Esophagus squamous epithelium (tissue), 5 donors: ENCODE data around the gene ARID5B. TPM values are rescaled to one million over a fixed set of nuclear protein-coding genes. Genes with fewer than 3 reads are reported as not detected.
A peak's percentile ranks its signal among the peaks of the same experiment; 100 is the strongest.

Experiments used
- DNase-seq: peaks from one replicate; lab custom pipeline; 2025; lab: John Stamatoyannopoulos, UW
- H3K27ac ChIP-seq, 4 donors: fragments of 200-600 bp; sonication (generic); one replicate each; pipeline ENCODE4 v1.5.1; 2016 to 2019; ENCODE audit warnings: mild to moderate bottlenecking in 1 of 4
- H3K27me3 ChIP-seq, 4 donors: fragments of 200-600 bp; sonication (generic); 1 replicate in 3 of 4; 2 replicates in 1 of 4; pipeline versions ENCODE4 v1.5.1 to v1.6.0; 2017 to 2021; ENCODE audit warnings: antibody characterized with exemption in 1 of 4
- H3K36me3 ChIP-seq, 3 donors: fragments of 200-600 bp; sonication (generic); one replicate each; pipeline ENCODE4 v1.5.1; 2016 to 2019
- H3K4me1 ChIP-seq, 3 donors: fragments of 200-600 bp; sonication (generic); one replicate each; pipeline ENCODE4 v1.5.1; 2017 to 2019
- H3K4me3 ChIP-seq, 4 donors: fragments of 200-600 bp; sonication (generic); 1 replicate in 3 of 4; 2 replicates in 1 of 4; pipeline ENCODE4 v1.5.1; 2016 to 2019; ENCODE audit warnings: mild to moderate bottlenecking in 2 of 4, moderate library complexity in 1 of 4
- H3K9me3 ChIP-seq, 3 donors: fragments of 200-600 bp; sonication (generic); one replicate each; pipeline ENCODE4 v1.5.1; 2016 to 2019
- CTCF ChIP-seq, 6 experiments: fragments of 450-650 bp in 4 of 6; fragments of 200-600 bp in 2 of 6; sonication (generic) in 2 of 6; IDR thresholded peaks; one replicate each; pipeline ENCODE4 v1.5.1; 2016 to 2019; ENCODE audit warnings: antibody characterized with exemption in 6 of 6, mild to moderate bottlenecking in 4 of 6, moderate library complexity in 4 of 6
- POLR2A ChIP-seq, 4 donors: fragments of 450-650 bp; IDR thresholded peaks; one replicate each; pipeline ENCODE4 v1.6.1; 2017; ENCODE audit warnings: antibody characterized with exemption in 4 of 4, mild to moderate bottlenecking in 4 of 4, moderate library complexity in 3 of 4
- WGBS, 2 donors: methylation state at CpG; one replicate each; pipeline ENCODE4 v1.1.5; 2018; 5-methylcytosine and 5-hydroxymethylcytosine counted together
- intact Hi-C: fragments of 100-400 bp; cut with DNase I; formaldehyde crosslinking; loops from one replicate; pipeline ENCODE4 v1.15.0; 2022
- total RNA-seq, 4 donors: library from RNA; depleted of rRNA; stranded (reverse); fragments of >200 nt; gene quantifications; one replicate each; pipeline ENCODE4 v1.1.0, GENCODE V29; 2016
- donor health status: DM: yes; HTN: yes; CAD: no.

The ARID5B gene
- total RNA-seq, 4 donors from 2014 or later = 18.0 to 38.1 (median 30.2) TPM

GRCh38 chr10:61990761-61991135 is 89.2 kb downstream of the ARID5B start:
- Histone ChIP-seq H3K27me3 (no peaks in the 10 kb centered on the region), H3K9me3 (no peaks in the 10 kb centered on the region), H3K36me3 (no peaks in the 10 kb centered on the region), H3K4me3 (no peak overlapping the region), H3K4me1 (peaks cover 10 to 59% (median 40%) of the 10 kb centered on the region in 3 donors), H3K27ac (no peak overlapping the region)
- intact Hi-C loops = no loop called here
- no peak for DNase-seq
- 33 to 42% methylated on average over 1 of the region's 1 CpG for WGBS, 2 donors
- TF ChIP-seq CTCF (IDR thresholded peaks at IDR 0.05) = no peak
- TF ChIP-seq POLR2A (IDR thresholded peaks at IDR 0.05) = no peak

- DNase-seq = no peak
- Histone ChIP-seq H3K36me3 (no peaks in the 10 kb centered on the region), H3K4me3 (no peak overlapping the region), H3K9me3 (no peaks in the 10 kb centered on the region), H3K27me3 (no peaks in the 10 kb centered on the region), H3K27ac (peak overlapping the region in 1 of 4 donors; percentile 82), H3K4me1 (peaks cover 10 to 63% (median 41%) of the 10 kb centered on the region in 3 donors)
- TF ChIP-seq CTCF (IDR thresholded peaks at IDR 0.05) (no peak), POLR2A (IDR thresholded peaks at IDR 0.05) (no peak)
- intact Hi-C loops = no loop called here
These were observed 89.7 kb downstream of the ARID5B start for GRCh38 chr10:61991166-61991565.

- intact Hi-C loops = no loop called here
- Histone ChIP-seq H3K4me1 (peaks cover 10 to 61% (median 41%) of the 10 kb centered on the region in 3 donors), H3K36me3 (no peaks in the 10 kb centered on the region), H3K4me3 (peak overlapping the region in 1 of 4 donors; percentile 53), H3K9me3 (no peaks in the 10 kb centered on the region), H3K27ac (peak overlapping the region; percentile 66 to 91 (median 84)), H3K27me3 (no peaks in the 10 kb centered on the region)
- TF ChIP-seq POLR2A (IDR thresholded peaks at IDR 0.05) (no peak), CTCF (IDR thresholded peaks at IDR 0.05) (no peak)
- no peak for DNase-seq
- WGBS, 2 donors = 48 to 66% methylated on average over 4 of the region's 4 CpGs
These were observed 90.6 kb downstream of the ARID5B start for GRCh38 chr10:61992059-61992460.

GRCh38 chr10:61992671-61993668 is 91.5 kb downstream of the ARID5B start:
- Histone ChIP-seq H3K4me3 (peak overlapping the region in 3 of 4 donors; percentile 6 to 53 (median 11)), H3K4me1 (peaks cover 10 to 51% (median 35%) of the 10 kb centered on the region in 3 donors)

More at GRCh38 chr10:61992671-61993668, 91.5 kb downstream of the ARID5B start:
- DNase-seq = no peak
- Histone ChIP-seq H3K9me3 (no peaks in the 10 kb centered on the region), H3K36me3 (no peaks in the 10 kb centered on the region), H3K27me3 (no peaks in the 10 kb centered on the region), H3K27ac (peak overlapping the region; percentile 66 to 91 (median 84))
- no peak for TF ChIP-seq CTCF (IDR thresholded peaks at IDR 0.05)
- TF ChIP-seq POLR2A (IDR thresholded peaks at IDR 0.05) = peak in 1 of 4 donors; percentile 40
- intact Hi-C loops = no loop called here
- 4% methylated on average over 7 of the region's 7 CpGs for WGBS, 2 donors
